Measurements from ENCODE around the gene FAM171A2. TPM values are rescaled to one million over a fixed set of nuclear protein-coding genes. Genes with fewer than 3 reads are reported as not detected.

FAM171A2 gene
- total and polyA plus RNA-seq, 2 of the 8 experiments (the other 6 are each of a cell fraction or from before 2014, with no cell fraction given), result 21.9 to 24.1 TPM

GRCh38 chr17:44359006-44359405 is 4.6 kb downstream of the FAM171A2 start:
- ChIA-PET POLR2A (ENCODE audit: partially characterized antibody) (interaction anchor here (0.7 to 3.3 kb wide), 5 partner anchors 17 to 168 kb away, joined by 3 to 10 read pairs (median 6); no protein-coding TSS in a partner anchor), CTCF (ENCODE audit: partially characterized antibody) (interaction anchor here (0.5 to 10.1 kb wide), 11 partner anchors 8 to 488 kb away, joined by 3 to 177 read pairs (median 4); partner anchors contain the start of gene GRN)
- H3K36me3 ChIP-seq (ENCODE audit: control insufficient read depth in 2 of 4, insufficient read depth in 4 of 4, low read length in 3 of 4), result peaks cover 0 to 6% (median 1%) of the 10 kb centered on the region in 4 experiments; a peak in 1 of 8 replicates
- no peak overlapping the region for H3K4ac ChIP-seq (replicated peaks; ENCODE audit: insufficient read length, low read depth, low read length)
- H4K5ac ChIP-seq (ENCODE audit: insufficient read length, low read depth, low read length), result no peak overlapping the region
- no peak for DNase-seq (ENCODE audit: low read depth in 1 of 2, low spot score in 2 of 2)
- TF ChIP-seq KDM1A (IDR thresholded peaks at IDR 0.05; ENCODE audit: borderline replicate concordance, low read length) (no peak), HDAC2 (IDR thresholded peaks at IDR 0.05; ENCODE audit: borderline replicate concordance in 1 of 2, low read depth in 2 of 2, low read length in 2 of 2) (no peak), NANOG (IDR thresholded peaks at IDR 0.05; ENCODE audit: insufficient read depth, low read depth, low read length, poor library complexity, severe bottlenecking) (no peak), GABPA (IDR thresholded peaks at IDR 0.05; ENCODE audit: borderline replicate concordance, insufficient read depth, low read length) (no peak), NRF1 (IDR thresholded peaks at IDR 0.05; ENCODE audit: low read depth, low read length) (no peak), SIN3A (conservative IDR thresholded peaks at IDR 0.05 in 1 of 2, IDR thresholded peaks at IDR 0.05 in 1 of 2; ENCODE audit: low read depth in 1 of 2, low read length in 2 of 2) (no peak), SIX5 (IDR thresholded peaks at IDR 0.05; ENCODE audit: low read depth, low read length) (no peak)
- no peak overlapping the region for H2AK5ac ChIP-seq (ENCODE audit: low read depth, low read length)
- no peak overlapping the region for H3K18ac ChIP-seq (ENCODE audit: extremely low read depth, low read length)
- peaks cover 9 to 25% (median 18%) of the 10 kb centered on the region in 4 experiments for H3K4me1 ChIP-seq (replicated peaks in 1 of 4; ENCODE audit: control insufficient read depth in 3 of 4, insufficient read depth in 4 of 4, low read length in 3 of 4)
- peaks cover 0 to 7% of the 10 kb centered on the region in 2 experiments; a peak in 1 of 4 replicates for H3K79me2 ChIP-seq (ENCODE audit: control insufficient read depth in 1 of 2, insufficient read depth in 2 of 2, low read length in 2 of 2)
- H3K4me3 ChIP-seq (ENCODE audit: extremely low read depth in 1 of 4, insufficient read depth in 2 of 4, low read depth in 3 of 4, low read length in 4 of 4), result no peak overlapping the region
- no peak overlapping the region for H3K14ac ChIP-seq (ENCODE audit: insufficient read length)
- FAIRE-seq, result no peak
- H3K9ac ChIP-seq (replicated peaks in 1 of 4; ENCODE audit: extremely low read depth in 1 of 4, low read depth in 3 of 4, low read length in 3 of 4), result no peak overlapping the region
- H3K79me1 ChIP-seq (ENCODE audit: low read depth, low read length), result peaks cover 12% of the 10 kb centered on the region
- H2BK120ac ChIP-seq (replicated peaks; ENCODE audit: low read depth, low read length), result no peak overlapping the region
- H3K4me2 ChIP-seq (ENCODE audit: insufficient read depth in 1 of 2, low read depth in 2 of 2, low read length in 2 of 2), result no peak overlapping the region
- no peak overlapping the region for H3K23ac ChIP-seq (ENCODE audit: insufficient read length)
- H2BK5ac ChIP-seq (ENCODE audit: low read depth, low read length), result no peak overlapping the region
- no peak overlapping the region for H2BK20ac ChIP-seq (ENCODE audit: low read length)
- H3K56ac ChIP-seq (replicated peaks; ENCODE audit: insufficient read length, low read depth, low read length), result no peak overlapping the region
- H4K20me1 ChIP-seq (replicated peaks in 1 of 2; ENCODE audit: control insufficient read depth in 1 of 2, insufficient read depth in 2 of 2, low read length in 2 of 2), result peaks cover 3 to 27% of the 10 kb centered on the region in 2 experiments
- peaks cover 7% of the 10 kb centered on the region; the same call in 1 of the 2 replicates for H3K23me2 ChIP-seq (ENCODE audit: low read depth, low read length)
- H4K8ac ChIP-seq (ENCODE audit: extremely low read depth, insufficient read depth, low read length), result 0 out of 2 replicates have a peak overlapping the region, but pooled peaks have one; percentile 12
- 81% methylated on average over 6 of the region's 6 CpGs; no CpG with 5 or more reads in 1 of the 2 experiments for WGBS, 2 experiments (ENCODE audit: extremely low coverage in 1 of 2, insufficient coverage in 1 of 2, insufficient read length in 1 of 2, insufficient replicate concordance in 2 of 2, low coverage in 1 of 2, low lambda C conversion rate in 2 of 2, missing lambda C conversion rate in 1 of 2)
- no peak overlapping the region for H2BK15ac ChIP-seq (ENCODE audit: low read length)
- no peak overlapping the region for H3K27ac ChIP-seq (ENCODE audit: low read depth, low read length)
- H4K91ac ChIP-seq (replicated peaks; ENCODE audit: insufficient read length, low read length), result no peak overlapping the region
- H3K9me3 ChIP-seq (ENCODE audit: insufficient read depth in 2 of 2, low read depth in 1 of 2, low read length in 1 of 2), result no peaks in the 10 kb centered on the region
- no peaks in the 10 kb centered on the region for H3K27me3 ChIP-seq (replicated peaks in 1 of 4; ENCODE audit: control insufficient read depth in 3 of 4, extremely low read depth in 1 of 4, insufficient read depth in 3 of 4, low read length in 3 of 4)
- no peak overlapping the region for H2AFZ ChIP-seq (ENCODE audit: low read length)
- H2BK12ac ChIP-seq (ENCODE audit: low read depth, low read length), result no peak overlapping the region

Measured in H1 (cell line).